ENCODE data around the gene OR6S1. TPM values are rescaled to one million over a fixed set of nuclear protein-coding genes. Genes with fewer than 3 reads are reported as not detected.

Gene OR6S1
- total and polyA plus RNA-seq, 2 of the 8 experiments (the other 6 are each of a cell fraction or from before 2014, with no cell fraction given), result not detected

- TF ChIP-seq HDAC2 (IDR thresholded peaks at IDR 0.05; ENCODE audit: borderline replicate concordance in 1 of 2, low read depth in 2 of 2, low read length in 2 of 2) (no peak), SIN3A (conservative IDR thresholded peaks at IDR 0.05 in 1 of 2, IDR thresholded peaks at IDR 0.05 in 1 of 2; ENCODE audit: low read depth in 1 of 2, low read length in 2 of 2) (0 out of 4 replicates have a peak, but pooled peaks of 1 of the 2 experiments have one; percentile 50), POU5F1 (IDR thresholded peaks at IDR 0.05; ENCODE audit: low read depth, low read length) (no peak), KDM1A (IDR thresholded peaks at IDR 0.05; ENCODE audit: borderline replicate concordance, low read length) (no peak), RNF2 (IDR thresholded peaks at IDR 0.05; ENCODE audit: borderline replicate concordance, low read depth, low read length, missing control alignments, poor library complexity, severe bottlenecking) (no peak), EGR1 (IDR thresholded peaks at IDR 0.05; ENCODE audit: borderline replicate concordance, low read depth, low read length) (peak; percentile 71; the same call in 1 of the 2 replicates), FOSL1 (IDR thresholded peaks at IDR 0.05; ENCODE audit: insufficient read depth, low read depth, low read length) (no peak), JUND (IDR thresholded peaks at IDR 0.05; ENCODE audit: low read length) (peak; percentile 42; the same call in 1 of the 2 replicates), SIRT6 (IDR thresholded peaks at IDR 0.05; ENCODE audit: low read length) (no peak), E2F6 (IDR thresholded peaks at IDR 0.05) (no peak), BCL11A (IDR thresholded peaks at IDR 0.05; ENCODE audit: low read depth in 2 of 2, low read length in 2 of 2) (no peak), JUN (IDR thresholded peaks at IDR 0.05; ENCODE audit: low read depth, low read length) (no peak), MAFK (IDR thresholded peaks at IDR 0.05; ENCODE audit: low read depth, low read length) (peak; percentile 8; the same call in 1 of the 2 replicates), CREB1 (IDR thresholded peaks at IDR 0.05) (no peak), TEAD4 (IDR thresholded peaks at IDR 0.05; ENCODE audit: low read depth, low read length) (0 out of 2 replicates have a peak, but pooled peaks have one; percentile 11), HDAC6 (IDR thresholded peaks at IDR 0.05; ENCODE audit: low read depth, low read length) (no peak), TBP (IDR thresholded peaks at IDR 0.05; ENCODE audit: low read depth, low read length) (no peak), ZNF274 (IDR thresholded peaks at IDR 0.05; ENCODE audit: borderline replicate concordance, extremely low read depth, low read length) (no peak)
Measured at GRCh38 chr14:20606190-20606901, 35.1 kb downstream of the OR6S1 start (continued).
